HG03139 (cell line): ENCODE measurements around the gene NXPH1.

Experiments used
- ATAC-seq: cut with Tn5 transposase; IDR thresholded peaks from one replicate; pipeline ENCODE4 v1.9.1; 2021; ENCODE audit not compliant: unreplicated experiment

NXPH1 gene

DNA sequence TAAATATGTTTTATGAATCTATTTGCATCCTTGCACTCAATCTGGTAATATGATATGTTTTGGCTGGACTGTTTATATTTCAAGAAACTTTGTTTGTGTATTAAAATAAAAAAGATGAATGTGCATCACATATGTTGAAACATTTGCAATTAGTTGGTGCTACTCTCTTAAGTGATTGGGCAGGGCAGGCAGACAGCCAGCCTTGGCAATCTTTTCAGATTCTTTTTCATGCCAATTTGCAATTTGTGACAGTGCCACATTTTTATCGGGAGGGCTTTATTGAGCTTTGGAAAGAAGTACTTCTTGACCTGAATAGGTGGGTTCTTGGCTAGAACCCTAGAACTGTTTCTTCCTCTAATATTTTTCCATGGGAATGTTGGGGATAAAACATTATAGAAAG lies 152.2 kb downstream of the NXPH1 start:
- no peak for ATAC-seq

DNA sequence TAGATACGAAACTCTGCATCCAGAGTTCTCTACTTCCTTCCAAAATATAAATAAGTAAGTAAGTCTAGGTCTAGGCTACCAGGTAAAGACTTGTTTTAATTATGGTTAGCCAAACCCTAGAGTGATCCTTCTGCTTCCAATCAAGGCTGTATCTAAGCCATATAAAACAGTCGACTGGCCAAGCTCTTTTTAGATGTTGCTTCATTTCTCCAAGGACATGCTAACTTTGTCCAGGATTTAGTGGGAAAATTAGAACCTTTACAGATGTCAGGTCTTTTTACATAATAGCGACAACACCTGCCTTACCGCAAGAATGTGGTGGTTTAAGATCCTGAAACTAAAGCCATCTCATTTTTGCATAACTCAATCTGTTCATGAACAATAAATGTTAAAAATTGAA lies 156.8 kb downstream of the NXPH1 start:
- no peak for ATAC-seq

DNA sequence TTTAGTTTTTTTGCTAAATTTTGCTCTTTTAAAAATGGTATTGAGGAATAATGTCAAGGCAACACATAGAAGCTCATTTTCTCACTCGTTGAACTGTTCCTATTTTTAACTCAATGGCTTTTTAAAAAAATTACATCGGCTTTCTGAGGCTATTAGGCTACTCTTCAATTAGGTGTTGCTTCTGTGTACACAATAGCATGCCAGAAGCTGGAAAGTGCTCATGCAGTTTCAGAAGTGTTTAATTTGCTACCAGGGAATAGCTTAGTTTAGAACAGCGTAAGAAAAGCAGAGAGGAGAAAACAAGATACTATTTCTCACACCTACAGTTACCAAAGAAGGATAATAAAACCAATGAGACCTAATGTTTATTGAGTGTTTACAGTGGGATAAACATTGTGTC lies 157.4 kb downstream of the NXPH1 start:
- no peak for ATAC-seq

DNA sequence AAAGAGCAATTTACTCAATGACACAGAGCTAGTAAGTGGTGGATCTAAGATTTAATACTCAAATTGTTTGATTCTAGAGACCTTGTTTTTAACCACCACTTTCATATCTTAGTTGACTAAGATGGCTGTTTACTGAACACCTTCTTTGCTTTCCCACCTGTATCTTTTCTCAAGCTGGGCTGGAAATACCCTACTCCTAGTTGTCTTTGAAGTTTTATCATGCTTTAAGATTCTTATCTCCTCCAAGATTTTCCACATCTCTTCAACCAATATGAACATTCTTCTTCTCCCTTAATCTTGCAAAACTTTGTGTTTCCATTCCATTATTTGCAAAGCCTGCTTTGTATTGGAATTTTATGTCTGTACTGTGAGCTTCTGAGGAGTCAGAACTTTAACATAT lies 157.9 kb downstream of the NXPH1 start:
- ATAC-seq, result no peak

DNA sequence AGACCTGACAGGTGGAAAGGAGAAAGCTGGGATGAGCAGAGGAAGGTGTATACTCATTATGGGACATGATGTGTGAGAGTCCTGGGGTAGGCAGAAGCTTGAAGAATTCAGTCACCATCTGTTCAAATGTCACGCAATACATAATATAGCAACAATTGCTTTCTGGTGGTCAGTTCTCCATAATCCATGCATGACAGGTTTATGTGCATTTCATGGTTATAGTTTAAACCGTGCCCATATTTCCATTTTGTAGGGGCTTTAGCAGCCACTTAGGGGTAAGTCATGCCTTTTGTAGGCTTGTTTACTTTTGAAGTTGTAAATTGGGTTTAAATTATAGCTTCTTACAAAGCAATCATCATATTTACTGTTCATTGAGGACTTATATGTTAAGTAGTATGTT lies 158.8 kb downstream of the NXPH1 start:
- no peak for ATAC-seq

DNA sequence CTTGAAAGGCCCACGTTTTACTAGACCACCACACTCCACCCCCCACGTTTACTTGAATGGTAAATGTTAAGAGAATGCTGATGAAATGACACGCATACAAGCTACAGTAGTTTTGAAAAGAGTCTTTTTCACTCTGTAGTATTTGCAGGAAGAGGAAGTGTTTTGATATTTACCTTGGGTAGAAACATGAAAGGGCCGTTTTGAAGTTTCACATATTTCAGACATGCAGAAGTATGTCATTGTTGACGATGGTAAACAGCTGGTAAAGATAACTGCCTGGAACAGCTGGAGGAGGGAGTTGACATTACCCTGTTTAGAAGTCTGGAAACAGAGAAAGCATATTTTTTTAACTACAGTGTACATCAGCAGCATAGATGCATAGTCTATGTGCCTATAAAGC lies 160.7 kb downstream of the NXPH1 start:
- ATAC-seq, result no peak

DNA sequence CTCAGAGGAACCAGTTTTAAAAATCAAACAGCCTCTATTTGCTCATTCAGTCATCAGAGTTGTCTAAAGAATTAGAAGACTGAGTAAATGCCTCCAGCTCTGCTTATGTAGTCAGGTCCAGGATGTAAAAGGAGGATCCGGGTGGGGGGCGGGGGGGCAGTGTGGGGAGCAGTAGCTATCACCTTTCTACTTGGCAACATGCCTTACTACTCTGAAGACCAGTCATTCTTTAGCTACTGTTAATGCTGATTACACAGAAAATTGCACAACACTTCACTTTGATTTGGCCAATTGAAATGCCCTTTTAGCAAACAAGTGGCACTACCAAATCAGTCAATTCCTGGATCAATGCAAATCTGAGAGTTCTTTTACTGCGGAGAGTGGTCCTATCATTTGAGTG lies 164.2 kb downstream of the NXPH1 start:
- no peak for ATAC-seq

DNA sequence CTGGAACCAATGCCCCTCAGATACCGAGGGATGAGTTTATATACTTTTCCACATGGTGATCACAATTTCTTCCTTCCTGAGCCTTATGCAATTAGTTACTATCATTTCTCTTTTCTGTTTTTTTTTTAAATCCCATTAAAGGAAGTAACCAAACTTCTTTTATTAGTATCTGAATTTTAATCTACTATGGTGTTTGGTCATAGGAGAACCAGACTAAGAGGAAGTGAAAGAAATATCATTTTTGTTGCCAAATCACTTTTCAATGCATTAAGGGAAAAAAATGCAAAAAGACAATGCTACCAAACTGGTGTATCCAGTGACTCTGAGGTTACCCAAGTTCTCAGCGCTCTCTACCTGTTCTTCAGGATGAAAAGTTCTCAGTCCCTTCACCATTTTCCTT lies 167.7 kb downstream of the NXPH1 start:
- ATAC-seq, result no peak

DNA sequence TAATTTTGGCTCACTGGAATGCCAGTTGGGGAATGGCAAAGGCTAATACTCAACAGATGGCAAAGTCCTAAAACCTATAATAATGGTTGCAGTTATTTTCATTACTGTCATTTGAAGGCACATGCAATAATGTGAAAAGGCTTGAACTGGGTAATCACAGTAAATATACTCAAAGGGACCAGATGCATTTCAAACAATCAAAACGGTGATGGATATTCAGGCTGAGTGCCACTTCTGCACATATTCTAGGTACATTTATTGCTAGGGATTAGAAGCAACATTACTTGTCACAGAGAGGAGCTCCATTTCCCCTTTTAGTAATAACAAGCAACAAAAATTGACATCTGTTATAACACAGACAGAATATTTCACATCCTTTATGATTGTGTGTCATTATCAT lies 171.8 kb downstream of the NXPH1 start:
- no peak for ATAC-seq

DNA sequence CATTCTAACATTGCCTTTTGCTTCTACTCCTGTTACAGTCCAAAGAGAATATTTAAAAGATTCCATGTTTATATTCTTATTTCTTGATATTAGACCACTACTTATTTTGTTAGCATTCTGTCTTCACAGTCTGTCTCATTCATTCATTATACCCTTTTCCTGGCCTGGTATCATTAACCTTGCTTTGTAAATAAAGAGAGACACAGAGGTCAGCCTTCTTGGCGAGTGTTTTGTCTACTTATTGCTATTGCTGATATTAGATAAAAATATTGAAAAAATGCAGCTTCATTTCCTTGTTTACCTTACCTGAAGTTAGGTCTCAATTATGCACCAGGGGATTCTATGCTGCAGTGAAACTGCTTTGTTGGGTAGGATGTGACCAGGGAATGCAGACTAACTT lies 179.2 kb downstream of the NXPH1 start:
- ATAC-seq, result no peak

DNA sequence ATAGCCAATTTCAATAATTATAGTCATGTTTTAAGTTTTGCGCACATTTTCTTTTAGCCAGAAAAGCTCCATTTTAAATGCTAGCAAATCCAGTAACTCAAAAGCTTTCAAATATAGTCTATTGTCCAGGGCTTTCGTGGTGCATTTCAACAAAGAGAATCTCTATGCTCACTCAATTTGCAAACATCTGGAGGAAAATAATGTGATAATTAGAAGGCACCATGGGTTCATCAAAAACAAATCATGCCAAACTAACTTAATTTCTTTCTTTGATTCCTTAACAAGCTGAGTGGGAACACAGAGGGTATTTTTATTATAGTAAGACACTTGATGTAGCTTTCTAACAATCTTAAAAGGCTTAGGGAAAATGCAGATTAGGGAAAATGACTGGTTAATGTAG lies 179.8 kb downstream of the NXPH1 start:
- ATAC-seq, result no peak

DNA sequence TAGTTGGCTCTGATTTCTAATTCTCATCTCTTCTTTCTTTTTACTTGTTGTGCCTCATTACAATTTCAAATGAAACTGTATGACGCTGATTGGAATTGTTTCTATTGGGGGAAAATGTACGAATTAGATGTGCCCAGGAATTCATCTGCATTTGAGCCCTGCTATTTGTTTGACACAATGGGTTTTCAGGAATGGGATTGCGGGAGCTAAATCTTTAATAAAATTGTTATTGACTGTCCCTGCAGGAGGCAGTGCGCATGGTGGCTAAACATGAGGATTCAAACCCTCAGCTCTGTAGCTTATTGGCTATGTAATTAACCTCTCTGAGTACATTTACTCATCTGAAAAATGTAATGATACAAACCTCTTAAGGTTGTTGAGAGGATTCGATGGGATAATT lies 181.6 kb downstream of the NXPH1 start:
- ATAC-seq, result no peak

DNA sequence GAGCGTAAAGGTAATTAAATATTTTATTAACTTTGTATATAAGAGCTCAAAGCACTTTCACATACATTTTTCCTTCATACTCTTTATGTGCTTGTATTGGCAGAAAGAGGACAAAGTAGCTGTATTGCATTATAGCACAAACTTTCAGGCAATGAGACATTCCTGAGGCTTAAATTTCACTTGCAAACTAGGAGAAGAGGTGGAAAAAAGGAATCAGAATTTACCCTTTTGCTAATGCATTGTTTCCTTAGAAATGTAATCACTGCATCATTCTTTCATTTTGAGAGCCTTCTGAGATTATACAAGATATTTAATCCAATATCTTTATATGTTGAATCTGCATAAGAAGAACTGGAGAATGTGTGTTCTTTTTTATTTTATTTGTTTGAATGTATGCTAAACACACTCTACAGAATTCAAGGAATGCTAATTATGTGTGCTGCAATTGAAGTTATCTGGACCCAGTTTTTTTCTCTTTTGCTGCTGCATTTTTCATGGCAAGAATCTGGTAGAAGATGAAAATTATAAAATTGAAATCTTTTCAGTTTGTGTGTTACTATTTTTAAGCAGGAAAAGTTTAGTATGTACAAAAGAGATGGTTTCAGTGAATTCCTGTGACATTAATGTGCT lies 185.1 kb downstream of the NXPH1 start:
- no peak for ATAC-seq

DNA sequence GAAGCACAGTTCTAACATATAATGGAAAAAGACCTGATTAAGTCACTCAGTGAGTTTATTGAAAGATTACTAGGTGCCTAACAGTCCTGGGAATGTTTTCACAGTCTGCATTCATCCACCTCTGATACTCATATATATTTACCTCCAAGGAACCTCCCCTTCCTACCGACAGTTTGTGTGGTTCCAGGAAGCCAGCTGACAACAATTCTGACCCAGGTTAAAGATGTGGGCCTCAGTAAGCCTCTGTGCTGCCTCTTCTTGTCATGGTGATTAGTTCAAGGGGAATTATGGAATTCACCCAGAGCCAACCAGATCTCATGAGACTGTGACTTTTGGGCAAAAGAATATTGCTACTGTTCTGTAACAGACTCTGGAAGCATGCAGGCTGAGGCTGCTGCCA lies 186.8 kb downstream of the NXPH1 start:
- no peak for ATAC-seq

DNA sequence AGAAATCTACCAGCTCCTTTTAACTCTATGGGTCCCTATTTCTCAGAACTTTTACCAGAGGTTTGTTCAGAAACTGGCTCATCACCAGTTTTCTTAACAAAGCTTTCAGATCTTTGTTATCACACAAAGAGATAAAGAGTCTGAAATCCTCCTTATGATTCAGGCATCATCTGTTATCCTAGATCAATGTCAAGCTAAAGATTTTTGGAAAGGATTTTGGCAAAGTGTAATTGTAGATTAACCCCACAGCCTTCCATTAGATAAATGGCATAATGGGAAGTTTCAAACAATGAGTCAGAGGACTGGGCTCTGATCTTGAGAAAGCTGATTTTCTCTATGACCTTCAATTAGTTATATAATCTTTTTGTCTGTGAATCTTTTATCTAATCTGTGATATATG lies 192.2 kb downstream of the NXPH1 start:
- no peak for ATAC-seq

DNA sequence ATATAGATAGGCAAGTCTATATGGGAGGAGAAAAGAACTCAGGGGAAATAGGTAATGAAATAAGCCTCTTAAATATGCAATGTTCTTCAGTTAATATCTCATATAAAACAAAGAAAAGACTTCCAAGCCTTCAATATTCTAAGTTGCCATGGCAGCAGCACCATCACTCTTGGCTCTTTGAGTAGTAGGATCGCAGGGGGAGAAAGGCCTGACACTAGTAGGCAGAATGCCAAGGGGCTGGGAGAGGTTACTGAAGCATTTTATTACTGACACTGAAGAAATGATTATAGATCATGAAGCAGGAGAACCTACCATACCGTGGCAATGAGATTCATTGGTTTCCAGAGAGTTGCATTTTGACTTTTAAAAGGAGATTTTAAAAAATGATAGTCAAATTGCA lies 193.9 kb downstream of the NXPH1 start:
- ATAC-seq, result no peak

DNA sequence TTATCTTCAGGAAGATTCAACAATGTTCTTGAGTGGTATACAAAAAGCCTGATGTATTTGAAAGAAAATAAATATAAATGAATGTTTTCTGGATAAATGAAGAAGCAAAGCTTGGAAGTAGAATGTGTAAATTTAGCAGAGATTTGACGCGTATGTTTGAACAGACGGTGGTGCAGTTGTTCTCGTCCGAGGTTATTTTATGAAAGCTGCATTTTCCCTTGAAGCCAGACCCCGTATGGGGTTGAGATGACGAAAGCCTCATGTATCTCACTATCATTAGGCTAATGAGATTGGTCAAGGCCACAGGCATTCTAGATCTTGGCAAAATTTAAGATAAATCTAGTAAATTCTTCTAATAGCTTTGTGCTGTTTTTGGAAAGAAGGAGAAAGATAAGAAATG lies 195.2 kb downstream of the NXPH1 start:
- ATAC-seq, result no peak

DNA sequence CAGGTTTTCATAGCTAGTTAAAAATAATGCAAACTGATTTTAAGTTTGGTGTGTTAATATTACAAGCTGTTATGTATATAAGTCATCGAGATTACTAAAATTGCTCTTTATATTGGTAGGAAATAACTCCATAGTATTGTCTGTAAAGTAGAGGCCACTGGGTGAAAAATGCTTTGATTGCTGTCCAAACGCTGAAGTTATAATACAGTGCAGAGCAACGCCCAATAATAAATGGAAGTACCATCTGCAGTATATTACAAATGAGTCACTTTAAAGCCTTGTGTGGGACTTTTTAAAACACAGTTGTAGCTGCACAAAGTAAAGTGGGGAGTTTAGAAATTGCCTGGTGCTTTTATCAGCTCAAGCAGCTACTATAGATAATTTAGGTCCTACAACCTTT lies 196.1 kb downstream of the NXPH1 start:
- ATAC-seq, result no peak

DNA sequence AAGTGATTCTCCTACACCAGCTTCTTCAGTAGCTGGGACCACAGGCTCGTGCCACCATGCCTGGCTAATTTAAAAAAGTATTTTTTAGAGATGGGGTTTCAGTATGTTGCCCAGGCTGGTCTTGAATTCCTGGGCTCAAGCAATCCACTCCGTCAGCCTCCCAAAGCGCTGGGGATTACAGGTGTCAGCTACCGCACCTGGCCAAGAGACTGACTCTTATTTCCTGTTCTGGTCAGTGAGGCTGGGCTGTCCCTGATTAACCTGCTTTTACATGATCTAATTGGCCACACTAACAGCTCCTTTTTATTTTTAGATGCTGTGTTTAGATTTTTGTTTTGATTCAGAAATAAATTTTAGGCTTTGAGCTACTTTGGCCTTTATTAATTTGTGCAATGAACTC lies 203.9 kb downstream of the NXPH1 start:
- ATAC-seq, result no peak

DNA sequence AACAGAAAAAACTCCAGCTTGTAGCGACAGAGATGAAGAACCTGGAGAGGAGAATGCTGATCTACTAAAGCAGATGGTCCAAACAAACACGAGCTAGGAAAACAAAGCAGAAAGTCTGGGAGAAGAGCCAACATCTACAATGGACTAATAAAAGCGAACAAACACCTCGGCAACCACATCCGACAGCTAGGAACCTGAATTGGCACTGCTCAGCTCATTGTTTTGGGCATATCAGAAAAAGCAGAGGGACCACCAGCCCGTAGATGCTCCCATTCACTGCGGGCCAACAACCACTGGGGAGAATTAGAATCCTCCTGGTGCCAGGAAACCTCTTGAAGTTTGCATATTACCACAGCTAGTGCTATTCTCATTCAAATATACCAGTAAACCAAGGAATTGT lies 204.7 kb downstream of the NXPH1 start:
- ATAC-seq, result no peak

DNA sequence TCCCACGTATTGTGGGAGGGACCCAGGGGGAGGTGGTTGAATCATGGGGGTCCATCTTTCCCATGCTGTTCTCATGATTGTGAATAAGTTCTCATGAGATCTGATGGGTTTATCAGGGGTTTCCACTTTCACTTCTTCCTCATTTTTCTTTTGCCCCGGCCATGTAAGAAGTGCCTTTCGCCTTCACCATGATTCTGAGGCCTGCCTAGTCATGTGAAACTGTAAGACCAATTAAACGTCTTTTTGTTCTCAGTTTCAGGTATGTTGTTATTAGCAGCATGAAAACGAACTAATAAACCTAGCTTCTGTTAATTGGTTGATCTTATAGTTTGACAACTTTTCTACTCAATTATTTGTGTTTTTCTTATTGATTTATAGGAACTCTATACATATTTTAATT lies 206.3 kb downstream of the NXPH1 start:
- no peak for ATAC-seq

DNA sequence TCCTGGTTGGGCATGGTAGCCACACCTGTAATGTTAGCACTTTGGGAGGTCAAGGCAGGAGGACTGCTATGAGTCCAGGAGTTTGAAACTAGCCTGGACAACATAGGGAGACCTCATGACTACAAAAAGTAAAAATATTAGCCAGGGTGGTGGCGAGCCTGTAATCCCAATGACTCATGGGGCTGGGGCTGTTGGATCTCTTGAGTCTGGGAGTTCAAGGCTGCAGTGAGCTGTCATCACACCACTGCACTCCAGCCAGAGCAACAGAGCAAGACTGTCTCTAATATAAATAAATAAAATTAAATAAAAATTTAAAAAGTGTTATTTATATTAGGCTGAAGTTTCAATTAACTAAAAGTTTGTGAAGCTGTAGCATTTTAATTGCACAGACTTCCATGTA lies 207.3 kb downstream of the NXPH1 start:
- no peak for ATAC-seq

DNA sequence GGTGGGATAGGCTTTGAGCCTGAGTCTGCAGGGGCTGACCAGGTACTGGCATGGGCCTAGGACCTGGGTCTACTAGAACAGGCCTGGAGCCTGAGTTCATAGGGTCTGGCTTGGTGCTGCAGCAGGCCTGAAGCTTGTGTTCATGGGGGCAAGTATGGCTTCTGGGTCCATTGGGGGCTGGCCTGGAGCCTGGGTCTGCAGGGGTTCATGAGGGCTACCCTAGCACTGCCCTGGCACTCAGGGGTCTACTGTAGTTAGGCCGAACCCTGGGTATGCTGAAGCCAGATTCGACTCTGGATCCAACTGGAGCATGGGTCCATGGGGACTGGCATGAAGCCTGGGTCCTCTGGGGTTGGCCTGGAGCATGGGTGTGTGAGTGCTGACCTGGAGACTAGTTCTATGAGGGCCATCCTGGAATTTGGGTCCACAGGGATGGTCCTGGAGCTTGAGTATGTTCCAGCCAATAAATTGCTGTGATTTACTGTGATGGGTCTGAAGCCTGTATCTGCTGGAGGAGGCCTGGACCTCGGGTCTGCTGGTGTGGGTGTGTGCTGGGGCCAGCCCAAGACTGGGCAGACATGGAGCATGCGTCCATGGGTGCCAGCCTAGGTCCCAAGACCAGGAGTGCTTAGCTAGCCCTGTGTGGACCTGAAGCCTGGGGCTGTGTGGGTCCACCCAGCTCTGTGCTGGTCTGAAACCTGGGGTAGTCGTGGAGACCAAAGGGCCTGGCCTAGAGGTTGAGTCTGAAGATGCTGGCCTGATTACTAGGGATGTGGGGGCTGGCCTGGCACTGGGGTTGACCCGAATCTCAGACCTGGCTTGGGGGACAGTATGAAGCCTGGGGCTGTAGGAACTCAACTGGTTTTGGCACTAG lies 235.5 kb downstream of the NXPH1 start:
- no peak for ATAC-seq
